Tibial nerve (tissue), 4 donors: ENCODE data around the gene RNASE8. TPM values are rescaled to one million over a fixed set of nuclear protein-coding genes. Genes with fewer than 3 reads are reported as not detected.

ENCODE experiments used
- DNase-seq, 2 donors: peaks; one replicate each; pipeline ENCODE4 v3.0.0-alpha.2; 2019; ENCODE audit warnings: low spot score in 2 of 2
- H3K27ac ChIP-seq, 4 donors: fragments of 200-600 bp; sonication (generic) in 3 of 4; one replicate each; pipeline ENCODE4 v1.5.1; 2017 to 2019; ENCODE audit warnings: mild to moderate bottlenecking in 1 of 4
- H3K27me3 ChIP-seq, 2 donors: fragments of 200-600 bp; sonication (generic) in 1 of 2; one replicate each; pipeline versions ENCODE4 v1.5.1 to v1.6.0; 2017 to 2019
- H3K36me3 ChIP-seq, 3 donors: fragments of 200-600 bp; sonication (generic); one replicate each; pipeline ENCODE4 v1.5.1; 2018 to 2019
- H3K4me1 ChIP-seq, 4 donors: fragments of 200-600 bp; sonication (generic) in 3 of 4; one replicate each; pipeline ENCODE4 v1.5.1; 2017 to 2019
- H3K4me3 ChIP-seq, 4 donors: fragments of 200-600 bp; sonication (generic) in 3 of 4; one replicate each; pipeline ENCODE4 v1.5.1; 2017 to 2019; ENCODE audit warnings: mild to moderate bottlenecking in 1 of 4, moderate library complexity in 1 of 4
- H3K9me3 ChIP-seq, 4 donors: fragments of 200-600 bp; sonication (generic) in 3 of 4; one replicate each; pipeline ENCODE4 v1.5.1; 2017 to 2019
- EP300 ChIP-seq, 2 donors: sonication (generic); formaldehyde crosslinking; IDR thresholded peaks; one replicate each; pipeline ENCODE4 v1.6.1; 2017; ENCODE audit warnings: antibody characterized with exemption in 2 of 2, mild to moderate bottlenecking in 1 of 2
- POLR2A ChIP-seq, 2 donors: fragments of 450-650 bp; IDR thresholded peaks; one replicate each; pipeline ENCODE4 v1.6.1; 2017; ENCODE audit warnings: antibody characterized with exemption in 2 of 2, mild to moderate bottlenecking in 2 of 2, moderate library complexity in 2 of 2
- WGBS, 2 donors: methylation state at CpG; one replicate each; pipeline ENCODE4 v1.1.5; 2018; 5-methylcytosine and 5-hydroxymethylcytosine counted together
- total RNA-seq, 4 donors: library from RNA; depleted of rRNA; stranded (reverse); fragments of >200 nt; gene quantifications; one replicate each; pipeline ENCODE4 v1.1.0, GENCODE V29; 2016
- TF ChIP-seq, protein P1 (sequence below), 5 experiments: fragments of 200-600 bp in 3 of 5; fragments of 450-650 bp in 2 of 5; sonication (generic) in 3 of 5; IDR thresholded peaks; one replicate each; pipeline ENCODE4 v1.5.1; 2016 to 2019; ENCODE audit warnings: antibody characterized with exemption in 5 of 5, mild to moderate bottlenecking in 3 of 5, moderate library complexity in 2 of 5

RNASE8 gene
- total RNA-seq, 4 donors from 2014 or later, result not detected

DNA sequence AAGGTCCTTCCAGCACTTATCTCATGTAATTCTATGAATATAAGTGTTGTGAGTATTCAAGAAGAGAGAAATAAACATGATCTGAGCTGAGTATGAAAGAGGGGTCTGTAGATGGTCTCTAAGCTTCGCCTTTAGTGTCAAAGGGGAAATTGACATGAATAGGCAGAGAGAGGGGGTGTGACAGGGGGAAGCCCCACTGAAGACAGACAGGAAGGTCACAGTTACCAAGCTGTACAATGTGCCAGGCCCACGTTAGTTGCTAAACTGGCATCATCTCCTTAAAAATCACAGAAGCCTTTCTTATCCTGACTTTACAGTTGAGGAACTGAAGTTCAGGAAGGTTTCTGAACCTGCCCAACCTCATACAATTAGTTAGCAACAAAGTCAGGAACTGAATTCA lies 20.1 kb downstream of the RNASE8 start:
- 42 to 51% methylated on average over 2 of the region's 2 CpGs for WGBS, 2 donors
- Histone ChIP-seq H3K9me3 (no peaks in the 10 kb centered on the region), H3K36me3 (peaks cover 4 to 87% (median 12%) of the 10 kb centered on the region in 3 donors), H3K4me1 (peaks cover 0 to 33% (median 13%) of the 10 kb centered on the region in 4 donors), H3K4me3 (no peak overlapping the region), H3K27me3 (no peaks in the 10 kb centered on the region), H3K27ac (peak overlapping the region in 2 of 4 donors; percentile 16 to 46)
- no peak for TF ChIP-seq POLR2A (IDR thresholded peaks at IDR 0.05)
- TF ChIP-seq, protein P1, sequence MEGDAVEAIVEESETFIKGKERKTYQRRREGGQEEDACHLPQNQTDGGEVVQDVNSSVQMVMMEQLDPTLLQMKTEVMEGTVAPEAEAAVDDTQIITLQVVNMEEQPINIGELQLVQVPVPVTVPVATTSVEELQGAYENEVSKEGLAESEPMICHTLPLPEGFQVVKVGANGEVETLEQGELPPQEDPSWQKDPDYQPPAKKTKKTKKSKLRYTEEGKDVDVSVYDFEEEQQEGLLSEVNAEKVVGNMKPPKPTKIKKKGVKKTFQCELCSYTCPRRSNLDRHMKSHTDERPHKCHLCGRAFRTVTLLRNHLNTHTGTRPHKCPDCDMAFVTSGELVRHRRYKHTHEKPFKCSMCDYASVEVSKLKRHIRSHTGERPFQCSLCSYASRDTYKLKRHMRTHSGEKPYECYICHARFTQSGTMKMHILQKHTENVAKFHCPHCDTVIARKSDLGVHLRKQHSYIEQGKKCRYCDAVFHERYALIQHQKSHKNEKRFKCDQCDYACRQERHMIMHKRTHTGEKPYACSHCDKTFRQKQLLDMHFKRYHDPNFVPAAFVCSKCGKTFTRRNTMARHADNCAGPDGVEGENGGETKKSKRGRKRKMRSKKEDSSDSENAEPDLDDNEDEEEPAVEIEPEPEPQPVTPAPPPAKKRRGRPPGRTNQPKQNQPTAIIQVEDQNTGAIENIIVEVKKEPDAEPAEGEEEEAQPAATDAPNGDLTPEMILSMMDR (IDR thresholded peaks at IDR 0.05), result no peak
- no peak for TF ChIP-seq EP300 (IDR thresholded peaks at IDR 0.05)
- DNase-seq, result no peak

DNA sequence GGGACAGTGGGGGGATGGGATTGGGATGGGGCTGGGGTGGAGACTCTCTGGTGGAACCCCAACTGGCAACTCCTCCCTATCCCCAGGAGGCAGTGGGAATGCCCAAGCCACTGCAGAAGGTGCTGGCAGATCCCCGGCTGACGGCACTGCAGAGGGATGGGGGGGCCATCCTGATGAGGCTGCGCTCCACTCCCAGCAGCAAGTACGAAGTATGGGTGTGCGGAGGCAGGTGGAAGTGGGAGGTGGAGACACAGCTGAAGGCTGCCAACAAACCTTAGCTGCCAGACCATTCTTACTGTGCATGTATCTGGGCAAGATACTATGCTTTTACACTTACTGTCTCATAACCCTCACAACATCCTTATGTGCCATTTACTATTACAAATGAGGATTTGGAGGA lies 20.7 kb downstream of the RNASE8 start:
- no peak for DNase-seq
- WGBS, 2 donors, result 75 to 77% methylated on average over 5 of the region's 5 CpGs
- TF ChIP-seq, protein P1 (IDR thresholded peaks at IDR 0.05), result no peak
- TF ChIP-seq POLR2A (IDR thresholded peaks at IDR 0.05) (no peak), EP300 (IDR thresholded peaks at IDR 0.05) (no peak)
- Histone ChIP-seq H3K36me3 (peaks cover 4 to 93% (median 12%) of the 10 kb centered on the region in 3 donors), H3K27me3 (no peaks in the 10 kb centered on the region), H3K9me3 (no peaks in the 10 kb centered on the region), H3K27ac (peak overlapping the region in 2 of 4 donors; percentile 16 to 46), H3K4me1 (peaks cover 0 to 27% (median 7%) of the 10 kb centered on the region in 4 donors), H3K4me3 (no peak overlapping the region)

DNA sequence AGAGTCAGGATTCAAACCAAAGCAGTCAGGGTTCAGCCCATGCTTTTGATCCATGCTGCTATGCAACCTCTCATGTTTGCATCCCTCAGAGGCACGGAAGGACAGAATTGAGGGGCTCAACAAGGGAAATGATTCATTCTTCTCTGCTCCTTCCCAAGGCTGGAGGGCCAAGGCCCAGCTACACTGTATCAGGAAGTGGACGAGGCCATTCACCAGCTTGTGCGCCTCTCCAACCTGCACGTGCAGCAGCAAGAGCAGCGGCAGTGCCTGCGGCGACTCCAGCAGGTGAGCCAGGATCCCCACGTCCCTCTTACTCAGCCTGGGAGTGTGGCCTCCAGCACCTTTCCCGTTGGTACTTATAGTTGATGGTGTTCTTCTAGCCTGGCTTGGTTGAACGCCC lies 21.1 kb downstream of the RNASE8 start:
- WGBS, 2 donors, result 72 to 73% methylated on average over 8 to 10 of the region's 10 CpGs
- no peak for TF ChIP-seq POLR2A (IDR thresholded peaks at IDR 0.05)
- TF ChIP-seq, protein P1 (IDR thresholded peaks at IDR 0.05), result no peak
- no peak for TF ChIP-seq EP300 (IDR thresholded peaks at IDR 0.05)

DNA sequence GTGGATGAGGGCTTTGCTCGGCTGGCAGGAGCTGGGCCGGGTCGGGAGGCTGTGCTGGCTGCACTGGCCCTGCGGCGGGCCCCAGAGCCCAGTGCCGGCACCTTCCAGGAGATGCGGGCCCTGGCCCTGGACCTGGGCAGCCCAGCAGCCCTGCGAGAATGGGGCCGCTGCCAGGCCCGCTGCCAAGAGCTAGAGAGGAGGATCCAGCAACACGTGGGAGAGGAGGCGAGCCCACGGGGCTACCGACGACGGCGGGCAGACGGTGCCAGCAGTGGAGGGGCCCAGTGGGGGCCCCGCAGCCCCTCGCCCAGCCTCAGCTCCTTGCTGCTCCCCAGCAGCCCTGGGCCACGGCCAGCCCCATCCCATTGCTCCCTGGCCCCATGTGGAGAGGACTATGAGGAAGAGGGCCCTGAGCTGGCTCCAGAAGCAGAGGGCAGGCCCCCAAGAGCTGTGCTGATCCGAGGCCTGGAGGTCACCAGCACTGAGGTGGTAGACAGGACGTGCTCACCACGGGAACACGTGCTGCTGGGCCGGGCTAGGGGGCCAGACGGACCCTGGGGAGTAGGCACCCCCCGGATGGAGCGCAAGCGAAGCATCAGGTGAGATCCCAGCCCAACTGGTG lies 24.0 kb downstream of the RNASE8 start:
- Histone ChIP-seq H3K9me3 (no peaks in the 10 kb centered on the region), H3K27me3 (no peaks in the 10 kb centered on the region), H3K36me3 (peaks cover 4 to 96% (median 18%) of the 10 kb centered on the region in 3 donors), H3K4me3 (no peak overlapping the region), H3K27ac (peak overlapping the region in 1 of 4 donors; percentile 56), H3K4me1 (peaks cover 0 to 3% (median 0%) of the 10 kb centered on the region in 4 donors)
- WGBS, 2 donors, result 76 to 84% methylated on average over 8 to 15 of the region's 30 CpGs
- TF ChIP-seq POLR2A (IDR thresholded peaks at IDR 0.05) (no peak), EP300 (IDR thresholded peaks at IDR 0.05) (no peak)
- TF ChIP-seq, protein P1 (IDR thresholded peaks at IDR 0.05), result no peak
- DNase-seq, result no peak

More for the DNA sequence above, 21.1 kb downstream of the RNASE8 start:
- peaks cover 4 to 98% (median 12%) of the 10 kb centered on the region in 3 donors for H3K36me3 ChIP-seq
- no peaks in the 10 kb centered on the region for H3K9me3 ChIP-seq
- no peak for DNase-seq
- H3K4me3 ChIP-seq, result no peak overlapping the region
- peaks cover 0 to 23% (median 6%) of the 10 kb centered on the region in 4 donors for H3K4me1 ChIP-seq
- H3K27me3 ChIP-seq, result no peaks in the 10 kb centered on the region
- peak overlapping the region in 2 of 4 donors; percentile 26 to 46 for H3K27ac ChIP-seq

DNA sequence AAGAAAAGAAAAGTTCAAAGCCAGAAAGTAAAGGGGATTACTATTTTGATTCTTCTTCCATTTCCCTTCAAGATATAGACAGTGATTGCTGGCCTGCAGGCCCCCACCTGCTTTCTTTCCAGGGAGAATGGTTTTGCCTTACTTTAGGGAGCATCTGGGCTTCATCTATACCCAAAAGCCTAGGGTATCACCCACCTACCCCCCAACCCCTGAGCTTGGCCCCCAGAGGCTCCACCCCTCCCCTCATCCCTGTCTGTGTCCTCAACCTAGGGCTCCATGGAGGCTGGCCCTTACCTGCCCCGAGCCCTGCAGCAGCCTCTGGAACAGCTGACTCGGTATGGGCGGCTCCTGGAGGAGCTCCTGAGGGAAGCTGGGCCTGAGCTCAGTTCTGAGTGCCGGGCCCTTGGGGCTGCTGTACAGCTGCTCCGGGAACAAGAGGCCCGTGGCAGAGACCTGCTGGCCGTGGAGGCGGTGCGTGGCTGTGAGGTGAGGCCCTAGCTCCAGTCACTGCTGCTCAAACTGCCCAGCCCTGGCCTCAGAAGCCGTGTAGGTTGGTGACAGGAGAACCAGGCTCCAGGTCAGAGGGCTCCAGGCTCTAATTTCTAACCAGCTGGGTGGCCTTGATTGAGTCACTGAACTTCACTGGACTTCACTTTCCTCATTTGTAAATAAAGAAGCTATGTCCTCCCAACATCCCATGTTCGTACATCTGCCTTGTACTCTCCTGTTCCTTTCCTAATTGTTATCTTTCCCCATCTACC lies 26.1 kb downstream of the RNASE8 start:
- H3K27me3 ChIP-seq, result no peaks in the 10 kb centered on the region
- H3K9me3 ChIP-seq, result no peaks in the 10 kb centered on the region
- peaks cover 4 to 98% (median 18%) of the 10 kb centered on the region in 3 donors for H3K36me3 ChIP-seq
- H3K27ac ChIP-seq, result peak overlapping the region in 1 of 4 donors; percentile 32
- TF ChIP-seq, protein P1 (IDR thresholded peaks at IDR 0.05), result no peak
- no peak overlapping the region for H3K4me3 ChIP-seq
- H3K4me1 ChIP-seq, result peaks cover 0 to 11% (median 4%) of the 10 kb centered on the region in 4 donors
- WGBS, 2 donors, result 71 to 81% methylated on average over 10 to 11 of the region's 11 CpGs
- no peak for DNase-seq
